Ovary (tissue), 9 donors: Measurements from ENCODE around the gene CHCHD3. TPM values are rescaled to one million over a fixed set of nuclear protein-coding genes. Genes with fewer than 3 reads are reported as not detected.

Experiments
- DNase-seq, 5 donors: peaks; one replicate each; pipeline ENCODE4 v3.0.0-alpha.2; 2019 to 2020
- H3K27ac ChIP-seq, 2 donors: fragments of 200-600 bp; one replicate each; pipeline versions ENCODE4 v1.5.1 to v1.8.0; 2019 to 2022
- H3K27me3 ChIP-seq: fragments of 200-600 bp; one replicate; pipeline ENCODE4 v1.8.0; 2022
- H3K36me3 ChIP-seq: fragments of 200-600 bp; sonication (generic); one replicate; pipeline ENCODE4 v1.5.1; 2019
- H3K4me1 ChIP-seq: one replicate; pipeline ENCODE4 v1.8.1; 2013; ENCODE audit warnings: mild to moderate bottlenecking, moderate library complexity; ENCODE audit not compliant: insufficient read depth
- H3K4me3 ChIP-seq: fragments of 200-600 bp; sonication (generic); one replicate; pipeline ENCODE4 v1.5.1; 2017
- H3K9me3 ChIP-seq, 2 donors: fragments of 200-600 bp in 1 of 2; sonication (generic) in 1 of 2; one replicate each; pipeline versions ENCODE4 v1.5.1 to v1.8.1; 2013 to 2019; ENCODE audit warnings: mild to moderate bottlenecking in 1 of 2, moderate library complexity in 1 of 2
- EP300 ChIP-seq: sonication (generic); formaldehyde crosslinking; IDR thresholded peaks from one replicate; pipeline ENCODE4 v1.6.1; 2017; ENCODE audit warnings: antibody characterized with exemption
- POLR2A ChIP-seq: fragments of 450-650 bp; IDR thresholded peaks from one replicate; pipeline ENCODE4 v1.6.1; 2017; ENCODE audit warnings: antibody characterized with exemption, mild to moderate bottlenecking, moderate library complexity
- WGBS, 3 donors: extraction: QIAGEN DNeasy Blood & Tissue Kit in 1 of 3; methylation state at CpG; one replicate each; pipeline versions ENCODE4 v1.1.5 to v1.1.7; 2013 to 2017; 5-methylcytosine and 5-hydroxymethylcytosine counted together
- intact Hi-C, 4 donors: fragments of 100-400 bp; cut with DNase I; formaldehyde crosslinking; loops; one replicate each; pipeline versions ENCODE4 v1.11.0 to v1.15.1; 2022 to 2023
- polyA plus RNA-seq, 2 donors: library from polyadenylated mRNA; stranded (reverse); fragments of 200-250 nt in 1 of 2; fragments of 350-450 nt in 1 of 2; fragmentation: Illumina TruSeq in 1 of 2; extraction: RNeasy Lipid Tissue Mini Kit (QIAGEN cat#74804) in 1 of 2; gene quantifications; one replicate each; pipeline ENCODE4 v1.2.3, GENCODE V29; 2013 to 2014
- total RNA-seq, 7 donors: library from RNA; depleted of rRNA in 2 of 7; stranded (reverse); fragments of >200 nt in 2 of 7; fragmentation: NEBNext Ultra II Directional in 3 of 7; extraction: Animal tissue kit (Norgen Biotek cat#: 25700) in 3 of 7; gene quantifications; one replicate each; pipeline versions ENCODE4 v1.1.0 to v1.2.4, GENCODE V29; 2016 to 2023
- TF ChIP-seq, protein P1 (sequence below), 3 donors: fragments of 450-650 bp in 2 of 3; fragments of 200-600 bp in 1 of 3; IDR thresholded peaks; one replicate each; pipeline versions ENCODE4 v1.5.1 to v1.8.0; 2016 to 2022; ENCODE audit warnings: antibody characterized with exemption in 3 of 3, mild to moderate bottlenecking in 1 of 3
- donor health status: DM: no; HTN: no; CAD: no; lungs with moderate emphysema.
- donor health status: DM: no; HTN: no; CAD: no.
- donor health status: Bipolar disorder and iron deficiency.
- donor health status: DM: yes; HTN: yes; CAD: no.
- donor health status: DM: no; HTN: no; CAD: no.
- donor health status: DM: yes; HTN: yes; CAD: no.

CHCHD3 gene
- total and polyA plus RNA-seq, 9 donors, result 31.4 to 59.1 (median 36.7) TPM

DNA sequence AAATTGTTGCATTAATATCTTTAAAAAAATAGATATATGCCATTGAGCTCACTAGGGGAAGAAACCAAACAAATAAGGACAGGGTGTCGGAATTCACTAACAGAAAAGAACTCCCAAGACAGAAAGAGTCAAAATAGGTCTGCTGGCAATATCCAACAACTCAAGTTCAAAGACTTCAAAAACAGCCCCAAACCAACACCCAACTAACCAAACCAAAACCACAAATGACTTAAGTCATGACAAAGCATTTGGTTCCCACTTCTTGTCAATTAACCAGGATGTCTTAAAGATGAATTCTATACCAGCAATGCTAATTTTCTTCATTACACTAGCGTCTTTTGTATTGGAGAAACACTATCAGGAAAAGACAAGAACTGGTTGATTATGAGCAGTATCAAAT lies 256.7 kb downstream of the CHCHD3 start:
- DNase-seq, result no peak
- no peaks in the 10 kb centered on the region for H3K4me1 ChIP-seq
- H3K9me3 ChIP-seq, result no peaks in the 10 kb centered on the region
- H3K4me3 ChIP-seq, result no peak overlapping the region
- WGBS, 3 donors, result 90 to 96% (median 96%) methylated on average over 2 of the region's 2 CpGs
- intact Hi-C loops, result no loop called here
- no peak overlapping the region for H3K27ac ChIP-seq
- H3K36me3 ChIP-seq, result no peaks in the 10 kb centered on the region
- TF ChIP-seq EP300 (no peak), POLR2A (no peak)
- TF ChIP-seq, protein P1, sequence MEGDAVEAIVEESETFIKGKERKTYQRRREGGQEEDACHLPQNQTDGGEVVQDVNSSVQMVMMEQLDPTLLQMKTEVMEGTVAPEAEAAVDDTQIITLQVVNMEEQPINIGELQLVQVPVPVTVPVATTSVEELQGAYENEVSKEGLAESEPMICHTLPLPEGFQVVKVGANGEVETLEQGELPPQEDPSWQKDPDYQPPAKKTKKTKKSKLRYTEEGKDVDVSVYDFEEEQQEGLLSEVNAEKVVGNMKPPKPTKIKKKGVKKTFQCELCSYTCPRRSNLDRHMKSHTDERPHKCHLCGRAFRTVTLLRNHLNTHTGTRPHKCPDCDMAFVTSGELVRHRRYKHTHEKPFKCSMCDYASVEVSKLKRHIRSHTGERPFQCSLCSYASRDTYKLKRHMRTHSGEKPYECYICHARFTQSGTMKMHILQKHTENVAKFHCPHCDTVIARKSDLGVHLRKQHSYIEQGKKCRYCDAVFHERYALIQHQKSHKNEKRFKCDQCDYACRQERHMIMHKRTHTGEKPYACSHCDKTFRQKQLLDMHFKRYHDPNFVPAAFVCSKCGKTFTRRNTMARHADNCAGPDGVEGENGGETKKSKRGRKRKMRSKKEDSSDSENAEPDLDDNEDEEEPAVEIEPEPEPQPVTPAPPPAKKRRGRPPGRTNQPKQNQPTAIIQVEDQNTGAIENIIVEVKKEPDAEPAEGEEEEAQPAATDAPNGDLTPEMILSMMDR (IDR thresholded peaks at IDR 0.05), result no peak
- no peaks in the 10 kb centered on the region for H3K27me3 ChIP-seq

DNA sequence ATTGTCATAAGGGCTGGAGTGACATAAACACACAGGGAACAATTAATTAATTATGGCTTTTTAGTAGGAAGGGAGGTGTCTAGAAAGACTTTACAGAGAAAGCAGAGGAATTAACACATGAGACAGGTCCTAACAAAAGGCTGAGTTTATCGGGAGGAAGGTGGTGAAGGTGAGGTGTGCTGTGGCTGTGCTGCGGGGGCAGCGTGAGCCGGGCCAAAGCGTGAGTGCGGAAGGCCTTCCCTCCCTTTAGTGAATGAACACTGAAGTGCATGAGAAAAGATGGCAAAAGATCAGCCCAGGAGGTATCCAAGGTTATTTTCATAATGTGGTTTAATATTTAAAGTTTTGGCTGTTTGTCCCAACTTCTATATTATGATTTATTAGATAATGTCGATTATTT lies 262.2 kb downstream of the CHCHD3 start:
- DNase-seq, result no peak
- intact Hi-C loops, result no loop called here
- H3K27ac ChIP-seq, result no peak overlapping the region
- TF ChIP-seq POLR2A (no peak), EP300 (no peak)
- TF ChIP-seq, protein P1 (IDR thresholded peaks at IDR 0.05), result no peak
- no peaks in the 10 kb centered on the region for H3K4me1 ChIP-seq
- H3K9me3 ChIP-seq, result no peaks in the 10 kb centered on the region
- H3K4me3 ChIP-seq, result no peak overlapping the region
- H3K27me3 ChIP-seq, result no peaks in the 10 kb centered on the region
- no peaks in the 10 kb centered on the region for H3K36me3 ChIP-seq
- 95 to 96% (median 96%) methylated on average over 7 of the region's 7 CpGs for WGBS, 3 donors

DNA sequence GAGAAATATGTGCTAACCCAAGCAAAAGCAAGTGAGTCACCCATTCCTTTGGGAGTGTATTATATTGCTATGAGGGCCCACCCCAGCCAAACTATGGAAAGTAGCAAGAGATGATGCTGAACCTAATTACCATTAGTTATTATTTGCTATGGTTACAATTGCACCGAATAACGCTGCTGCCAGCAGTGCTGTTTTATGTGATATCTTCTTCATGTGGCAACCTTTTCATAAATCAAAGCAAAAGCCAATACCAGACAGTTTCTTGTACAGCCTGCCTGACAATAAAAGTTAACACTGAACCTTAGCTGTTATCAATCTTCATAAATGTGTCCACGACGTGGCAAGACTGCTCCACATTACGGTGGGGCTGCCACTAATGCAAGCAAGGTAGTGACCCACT lies 263.9 kb downstream of the CHCHD3 start:
- no peaks in the 10 kb centered on the region for H3K27me3 ChIP-seq
- H3K27ac ChIP-seq, result no peak overlapping the region
- TF ChIP-seq POLR2A, result no peak
- TF ChIP-seq EP300, result no peak
- TF ChIP-seq, protein P1 (IDR thresholded peaks at IDR 0.05), result no peak
- H3K4me1 ChIP-seq, result no peaks in the 10 kb centered on the region
- H3K4me3 ChIP-seq, result no peak overlapping the region
- intact Hi-C loops, result no loop called here
- WGBS, 3 donors, result 69 to 81% (median 78%) methylated on average over 5 of the region's 5 CpGs
- H3K36me3 ChIP-seq, result no peaks in the 10 kb centered on the region
- no peaks in the 10 kb centered on the region for H3K9me3 ChIP-seq
- DNase-seq, result no peak

DNA sequence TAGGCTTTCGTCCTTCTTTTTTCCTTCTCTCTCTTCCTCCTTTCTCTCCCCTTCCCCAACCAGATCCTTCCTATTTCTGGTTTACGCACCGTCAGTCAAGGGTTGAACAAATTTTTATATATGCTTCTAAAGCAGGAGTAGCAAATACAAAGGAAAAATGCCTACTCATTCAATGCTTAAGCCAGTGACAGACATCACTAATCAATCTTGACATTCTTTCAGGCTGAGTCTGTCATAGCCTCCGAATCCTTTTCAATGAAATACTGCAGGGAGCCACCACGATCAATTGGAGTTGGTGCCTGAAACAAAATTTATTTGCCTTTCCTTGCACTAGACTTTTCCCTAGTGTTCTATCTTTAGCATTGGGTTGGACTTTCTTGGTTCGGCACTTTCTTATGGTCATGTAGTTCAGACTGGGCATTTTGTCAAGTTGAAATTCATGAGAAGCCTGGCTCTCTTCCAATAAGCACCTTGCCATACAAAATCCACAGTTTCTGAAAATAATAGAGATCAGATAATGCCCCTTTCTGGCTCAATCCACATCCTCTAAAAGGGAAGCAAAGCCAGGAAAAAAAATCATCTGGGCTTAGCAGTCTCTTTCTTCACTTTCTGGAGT lies 266.1 kb downstream of the CHCHD3 start:
- Histone ChIP-seq H3K27me3 (no peaks in the 10 kb centered on the region), H3K36me3 (no peaks in the 10 kb centered on the region), H3K9me3 (no peaks in the 10 kb centered on the region), H3K4me1 (no peaks in the 10 kb centered on the region), H3K27ac (no peak overlapping the region), H3K4me3 (no peak overlapping the region)
- TF ChIP-seq POLR2A (no peak), EP300 (no peak)
- TF ChIP-seq, protein P1 (IDR thresholded peaks at IDR 0.05), result no peak
- intact Hi-C loops, result no loop called here
- 81 to 90% (median 83%) methylated on average over 6 of the region's 6 CpGs for WGBS, 3 donors
- DNase-seq, result no peak
